HG03095 (cell line): ENCODE data around the gene TMA7.
"Not testable (repeated sequence)": the region's sequence is repeated elsewhere in the genome, so short reads cannot be mapped to it uniquely, and the experiment has no call there.

Source experiments
- ATAC-seq: cut with Tn5 transposase; IDR thresholded peaks from one replicate; pipeline ENCODE4 v1.9.1; 2021; ENCODE audit warnings: moderate library complexity; ENCODE audit not compliant: unreplicated experiment

Gene TMA7

GRCh38 chr3:48465531-48466378 is 25.7 kb downstream of the TMA7 start:
- ATAC-seq = peak; percentile 78

- no peak for ATAC-seq
These were observed 26.5 kb downstream of the TMA7 start for GRCh38 chr3:48466386-48467109.

- no peak for ATAC-seq
These were observed 27.0 kb downstream of the TMA7 start for GRCh38 chr3:48467110-48467454.

GRCh38 chr3:48467473-48468267 is 27.6 kb downstream of the TMA7 start:
- ATAC-seq = no peak

- ATAC-seq = no peak
These were observed 28.3 kb downstream of the TMA7 start for GRCh38 chr3:48468329-48468731.

GRCh38 chr3:48469046-48469915 is 29.2 kb downstream of the TMA7 start:
- ATAC-seq = no peak

GRCh38 chr3:48470286-48470685 is 30.2 kb downstream of the TMA7 start:
- no peak for ATAC-seq

GRCh38 chr3:48472673-48472922 is 32.5 kb downstream of the TMA7 start:
- ATAC-seq = peak; percentile 20

GRCh38 chr3:48472923-48473616 is 33.0 kb downstream of the TMA7 start:
- peak; percentile 71 for ATAC-seq

GRCh38 chr3:48473617-48473952 is 33.5 kb downstream of the TMA7 start:
- no peak for ATAC-seq

- not testable (repeated sequence) for ATAC-seq
These were observed 34.0 kb downstream of the TMA7 start for GRCh38 chr3:48474031-48474430.

- ATAC-seq = no peak
These were observed 34.6 kb downstream of the TMA7 start for GRCh38 chr3:48474619-48475018.

GRCh38 chr3:48475188-48475587 is 35.1 kb downstream of the TMA7 start:
- no peak for ATAC-seq

- no peak for ATAC-seq
These were observed 36.5 kb downstream of the TMA7 start for GRCh38 chr3:48476426-48477053.

GRCh38 chr3:48477959-48478520 is 38.0 kb downstream of the TMA7 start:
- no peak for ATAC-seq

- ATAC-seq = no peak
These were observed 38.8 kb downstream of the TMA7 start for GRCh38 chr3:48478626-48479555.

- ATAC-seq = not testable (repeated sequence)
These were observed 40.8 kb downstream of the TMA7 start for GRCh38 chr3:48480891-48481290.

- not testable (repeated sequence) for ATAC-seq
These were observed 42.8 kb downstream of the TMA7 start for GRCh38 chr3:48482822-48483221.
